Neural progenitor cell (in vitro differentiated cells): ENCODE measurements around the gene CALCR.

ENCODE experiments used
- EZH2 ChIP-seq: fragments of 200-600 bp; sonication (generic); IDR thresholded peaks from 2 replicates; pipeline ENCODE4 v1.6.1; 2017; ENCODE audit warnings: antibody characterized with exemption, mild to moderate bottlenecking, moderate library complexity
- EZH2phosphoT487 ChIP-seq: fragments of 200-600 bp; sonication (generic); IDR thresholded peaks from 2 replicates; pipeline ENCODE4 v1.6.1; 2017; ENCODE audit warnings: antibody characterized with exemption
- TF ChIP-seq, protein P1 (sequence below): fragments of 200-600 bp; sonication (generic); IDR thresholded peaks from 2 replicates; pipeline ENCODE4 v1.5.1; 2017; ENCODE audit warnings: antibody characterized with exemption, mild to moderate bottlenecking

DNA sequence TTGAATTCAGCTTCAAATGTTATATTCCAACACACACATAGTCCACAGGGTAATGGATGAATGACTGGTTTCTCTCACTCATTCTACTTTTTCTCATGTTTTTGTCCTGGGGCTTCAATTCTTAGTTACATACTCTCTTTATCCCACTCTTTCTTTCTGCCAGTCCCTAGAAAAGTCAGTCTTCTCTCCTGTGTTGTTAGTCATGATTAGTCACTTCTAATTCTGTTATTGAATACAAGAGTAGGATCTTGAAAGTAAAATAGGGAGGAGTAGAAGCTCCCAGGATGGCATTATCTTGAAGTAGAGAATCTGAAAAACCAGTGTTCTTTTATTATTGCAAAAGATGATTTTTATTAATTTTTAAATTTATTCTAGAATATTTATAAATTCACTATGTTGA is 45.5 kb upstream of the CALCR start:
- TF ChIP-seq, protein P1, sequence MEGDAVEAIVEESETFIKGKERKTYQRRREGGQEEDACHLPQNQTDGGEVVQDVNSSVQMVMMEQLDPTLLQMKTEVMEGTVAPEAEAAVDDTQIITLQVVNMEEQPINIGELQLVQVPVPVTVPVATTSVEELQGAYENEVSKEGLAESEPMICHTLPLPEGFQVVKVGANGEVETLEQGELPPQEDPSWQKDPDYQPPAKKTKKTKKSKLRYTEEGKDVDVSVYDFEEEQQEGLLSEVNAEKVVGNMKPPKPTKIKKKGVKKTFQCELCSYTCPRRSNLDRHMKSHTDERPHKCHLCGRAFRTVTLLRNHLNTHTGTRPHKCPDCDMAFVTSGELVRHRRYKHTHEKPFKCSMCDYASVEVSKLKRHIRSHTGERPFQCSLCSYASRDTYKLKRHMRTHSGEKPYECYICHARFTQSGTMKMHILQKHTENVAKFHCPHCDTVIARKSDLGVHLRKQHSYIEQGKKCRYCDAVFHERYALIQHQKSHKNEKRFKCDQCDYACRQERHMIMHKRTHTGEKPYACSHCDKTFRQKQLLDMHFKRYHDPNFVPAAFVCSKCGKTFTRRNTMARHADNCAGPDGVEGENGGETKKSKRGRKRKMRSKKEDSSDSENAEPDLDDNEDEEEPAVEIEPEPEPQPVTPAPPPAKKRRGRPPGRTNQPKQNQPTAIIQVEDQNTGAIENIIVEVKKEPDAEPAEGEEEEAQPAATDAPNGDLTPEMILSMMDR, result no peak
- TF ChIP-seq EZH2phosphoT487, result no peak
- no peak for TF ChIP-seq EZH2
